Stimulated activated CD8-positive, alpha-beta memory T cell treated with anti-CD3 and anti-CD28 coated beads, Interleukin-15, amount 100 ng/mL, for 4 hours (primary cell): ENCODE measurements around the gene JPT2.

Experiments used
- DNase-seq, 2 donors: peaks; one replicate each; pipeline ENCODE4 v3.0.0-alpha.2; 2020; ENCODE audit warnings: low read depth in 2 of 2

Gene JPT2, protein sequence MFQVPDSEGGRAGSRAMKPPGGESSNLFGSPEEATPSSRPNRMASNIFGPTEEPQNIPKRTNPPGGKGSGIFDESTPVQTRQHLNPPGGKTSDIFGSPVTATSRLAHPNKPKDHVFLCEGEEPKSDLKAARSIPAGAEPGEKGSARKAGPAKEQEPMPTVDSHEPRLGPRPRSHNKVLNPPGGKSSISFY

DNA sequence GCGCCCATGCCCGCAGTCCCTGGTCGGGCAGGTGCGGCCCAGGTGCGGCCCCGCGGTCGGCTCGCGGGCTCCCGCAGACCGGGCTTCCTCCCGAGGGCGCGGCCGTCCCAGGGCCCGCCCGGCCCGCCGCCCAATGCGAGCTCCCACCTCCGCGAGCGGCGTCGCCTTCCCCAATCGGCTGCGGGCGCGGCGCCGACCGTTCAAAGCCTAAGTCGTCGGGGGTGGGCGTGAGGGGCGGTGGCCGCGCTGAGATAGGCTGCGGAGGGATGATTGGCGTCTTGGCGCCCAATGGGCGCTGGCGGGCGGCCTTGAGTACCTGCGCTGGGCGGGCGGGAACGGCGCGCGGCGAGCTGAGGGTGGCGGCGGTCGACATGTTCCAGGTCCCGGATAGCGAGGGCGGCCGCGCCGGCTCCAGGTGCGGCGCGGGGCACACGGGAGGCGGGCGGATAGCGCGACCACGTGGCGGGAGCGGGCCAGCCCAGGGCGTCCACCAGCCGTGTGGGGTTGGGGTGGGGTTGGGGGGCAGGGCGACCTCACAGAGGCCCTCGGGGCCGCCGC is at the start of gene JPT2:
TSS of gene JPT2 (plus strand) at position 338 of the 558 bp plus-strand sequence. CDS start at position 372, 34 bp downstream.
- peak; percentile 90 to 92 for DNase-seq

DNA sequence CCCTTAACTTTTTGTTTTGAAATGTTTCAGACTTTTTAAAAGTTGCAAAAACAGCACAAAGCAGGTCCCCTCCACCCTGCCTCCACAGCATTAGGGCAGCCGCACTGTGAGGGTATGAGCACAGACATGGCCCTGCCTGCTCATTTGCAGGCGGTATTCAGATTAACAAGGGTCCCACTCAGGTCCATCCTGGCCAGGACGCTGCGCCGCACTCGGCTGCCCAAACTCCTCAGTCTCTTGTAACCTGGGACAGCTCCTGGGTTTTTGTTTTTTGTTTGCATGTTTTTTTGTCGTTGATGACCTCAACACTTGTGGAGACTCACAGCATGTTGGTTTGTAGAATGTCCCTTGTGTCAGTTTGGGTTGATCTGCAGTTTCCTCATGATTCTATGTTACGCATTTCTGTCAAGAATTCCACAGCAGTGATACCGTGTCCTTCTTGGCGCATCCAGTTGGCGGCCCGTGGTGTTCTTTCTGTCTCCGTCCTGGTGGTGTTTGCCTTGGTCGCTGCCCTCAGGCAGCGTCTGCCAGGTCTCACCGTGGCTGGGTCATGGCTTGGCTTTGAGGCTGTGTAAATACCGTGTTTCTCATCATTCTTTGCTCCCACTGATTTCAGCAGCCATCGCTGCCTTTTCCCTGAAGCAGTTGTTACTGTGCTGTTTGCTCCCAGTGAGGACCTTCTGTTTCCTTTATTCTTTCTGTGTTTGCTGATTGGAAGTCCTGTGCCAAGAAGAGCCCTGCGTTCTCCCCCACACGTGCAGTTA is 47.4 kb upstream of the JPT2 start:
- no peak for DNase-seq

DNA sequence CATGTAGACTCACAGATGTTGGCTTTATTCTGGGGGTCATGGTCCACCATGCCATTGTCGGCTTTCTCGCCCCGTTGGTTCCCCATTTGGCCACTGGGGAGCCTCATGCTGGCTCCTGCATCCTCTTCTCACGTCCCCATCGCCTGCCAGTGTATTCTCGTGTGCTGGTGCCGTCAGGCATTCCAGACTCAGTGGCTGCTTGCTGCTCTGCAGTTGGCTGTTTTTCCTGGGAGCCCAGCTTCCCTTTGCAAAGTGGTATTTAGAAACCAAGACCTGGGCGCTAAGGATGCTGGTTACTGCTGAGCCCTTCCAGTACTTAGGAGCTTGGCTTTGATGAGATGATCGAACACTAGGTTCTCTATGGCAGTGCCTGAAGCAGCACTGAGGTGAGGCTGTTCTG is 46.8 kb upstream of the JPT2 start:
- DNase-seq, result no peak

DNA sequence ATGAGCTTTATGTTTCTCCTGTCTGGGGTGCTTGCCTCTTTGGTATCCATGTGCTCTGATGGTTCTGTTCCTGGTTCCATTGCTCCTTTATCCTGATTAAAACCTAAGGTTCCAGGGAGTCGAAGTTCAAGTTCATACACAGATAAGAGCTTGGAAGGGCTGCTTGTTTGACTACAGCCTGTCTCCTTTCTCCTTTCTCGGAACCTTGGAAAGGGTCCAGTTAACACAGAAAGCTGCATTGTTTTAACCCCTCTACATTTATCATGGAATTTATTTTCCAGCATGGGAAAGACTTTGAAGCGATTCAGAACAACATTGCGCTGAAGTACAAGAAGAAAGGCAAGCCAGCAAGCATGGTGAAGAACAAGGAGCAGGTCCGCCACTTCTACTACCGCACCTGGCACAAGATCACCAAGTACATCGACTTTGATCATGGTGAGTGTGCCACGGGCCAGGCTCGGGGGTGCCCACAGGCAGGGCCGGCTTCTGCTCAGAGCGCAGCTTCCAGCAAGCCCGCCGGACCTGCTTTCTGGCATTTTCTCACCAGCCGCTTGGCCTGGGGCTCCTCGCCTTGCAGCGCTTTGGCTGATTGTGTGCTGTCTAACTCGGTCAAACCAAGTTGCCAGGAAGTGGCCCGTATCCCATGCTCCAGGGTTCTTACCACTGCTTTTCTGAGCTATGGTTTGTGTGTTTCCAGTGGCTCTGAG is 46.0 kb upstream of the JPT2 start:
- DNase-seq, result no peak

DNA sequence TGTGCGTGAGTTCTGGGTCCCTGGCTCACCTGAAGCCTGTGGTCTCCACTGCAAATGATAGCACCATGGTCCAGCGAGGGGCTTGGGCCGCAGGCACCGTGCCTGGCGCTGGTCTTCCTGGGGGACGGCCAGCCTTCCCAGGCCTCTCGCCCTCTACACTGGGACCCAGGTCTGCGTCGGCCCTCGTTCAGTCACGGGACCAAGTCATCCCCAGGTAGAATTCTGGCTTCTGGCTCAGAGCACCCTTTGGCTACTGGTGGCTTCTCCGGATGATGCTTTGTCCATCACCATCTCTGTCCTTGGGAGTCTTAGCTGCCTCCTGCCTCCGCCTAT is 45.5 kb upstream of the JPT2 start:
- no peak for DNase-seq

DNA sequence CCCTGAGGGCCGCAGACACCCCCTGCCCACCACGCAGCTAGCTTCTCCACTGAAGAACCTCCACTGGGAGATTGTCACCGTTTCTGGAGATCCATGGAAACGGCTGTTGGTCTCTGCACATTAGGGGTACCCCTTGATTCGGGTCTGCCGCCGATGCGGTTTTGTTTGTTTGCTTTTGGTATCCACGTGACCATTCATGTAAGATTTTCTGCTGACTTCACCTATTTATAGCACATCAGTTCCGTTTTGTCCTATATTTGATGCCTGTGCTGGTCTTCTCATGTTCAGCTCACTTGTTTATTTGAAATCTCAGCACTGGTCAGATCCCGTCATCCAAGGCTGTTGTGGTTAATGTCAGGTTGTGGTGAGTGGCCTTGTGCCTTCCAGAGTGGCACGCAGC is 44.8 kb upstream of the JPT2 start:
- no peak for DNase-seq

DNA sequence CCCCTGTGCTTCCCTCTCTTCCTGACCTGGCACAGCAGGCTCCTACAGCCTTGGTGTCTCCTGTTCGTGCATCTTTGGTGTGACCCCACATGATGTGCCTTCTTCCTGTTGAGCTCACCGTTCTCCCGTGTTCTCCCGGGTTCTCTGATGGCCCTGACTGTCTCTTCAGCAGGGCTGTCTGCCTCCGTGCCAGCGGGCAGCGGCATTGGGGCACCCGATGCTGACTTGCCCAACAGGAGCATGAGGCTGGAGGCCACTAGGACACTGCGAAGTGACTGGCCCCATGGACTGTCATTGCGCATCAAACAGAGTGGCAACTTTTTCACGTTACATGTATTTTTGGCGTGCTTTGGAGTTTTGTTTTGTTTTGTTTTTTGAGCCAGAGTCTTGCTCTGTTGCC is 43.5 kb upstream of the JPT2 start:
- no peak for DNase-seq

DNA sequence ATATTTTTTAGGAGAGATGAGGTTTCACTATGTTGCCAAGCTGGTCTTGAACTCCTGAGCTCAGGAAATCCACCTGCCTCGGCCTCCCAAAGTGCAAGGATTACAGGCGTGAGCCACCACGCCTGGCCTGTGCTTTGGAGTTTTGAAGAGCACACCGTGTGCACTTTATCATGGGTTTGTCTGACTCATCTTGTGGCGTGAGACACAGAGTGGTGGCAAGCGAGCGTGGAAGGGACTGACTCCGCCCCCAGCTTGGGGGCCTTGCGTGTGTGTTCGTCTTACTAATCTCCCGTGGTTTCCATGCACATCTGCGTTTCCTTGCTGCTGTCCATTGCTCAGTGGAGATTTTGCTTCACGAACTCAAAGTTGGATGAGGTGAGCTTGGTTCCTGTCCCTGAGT is 43.0 kb upstream of the JPT2 start:
- no peak for DNase-seq

DNA sequence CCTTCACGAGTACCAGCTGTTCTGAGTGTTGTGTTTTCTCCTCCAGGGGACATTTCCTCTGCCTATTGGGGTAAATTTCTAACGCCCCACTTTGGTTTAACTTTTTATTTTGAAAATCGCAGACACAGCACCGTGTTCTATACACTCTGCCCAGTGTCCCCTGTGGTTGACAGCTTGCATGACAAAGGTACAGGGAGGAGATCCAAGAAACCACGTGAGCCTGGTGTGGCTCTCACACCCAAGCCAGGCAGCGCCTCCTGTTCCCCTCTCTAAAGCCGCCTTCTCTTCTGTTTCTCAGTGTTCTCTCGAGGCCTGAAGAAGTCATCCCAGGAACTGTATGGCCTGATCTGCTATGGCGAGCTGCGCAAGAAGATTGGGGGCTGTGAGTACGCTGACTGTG is 40.6 kb upstream of the JPT2 start:
- no peak for DNase-seq

DNA sequence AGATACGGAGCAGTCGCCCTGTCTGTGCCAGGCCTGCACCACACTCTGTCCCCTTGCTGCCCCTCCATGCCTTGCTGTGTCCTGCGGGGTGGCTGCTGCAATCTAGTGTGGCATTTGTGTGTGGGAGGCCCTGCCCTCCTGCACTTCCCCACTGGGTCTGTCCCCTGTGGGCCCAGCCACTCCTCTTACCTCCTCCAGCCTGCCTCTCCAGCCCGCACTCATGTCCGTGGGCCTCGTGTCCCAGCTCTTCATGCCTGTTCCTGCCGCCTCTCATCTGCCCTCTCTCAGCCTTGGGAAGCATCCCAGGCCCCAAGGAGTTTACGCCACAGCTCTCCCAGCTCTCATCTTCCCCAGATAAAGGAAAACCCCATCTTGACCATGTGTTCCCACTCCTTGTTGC is 39.3 kb upstream of the JPT2 start:
- DNase-seq, result no peak

DNA sequence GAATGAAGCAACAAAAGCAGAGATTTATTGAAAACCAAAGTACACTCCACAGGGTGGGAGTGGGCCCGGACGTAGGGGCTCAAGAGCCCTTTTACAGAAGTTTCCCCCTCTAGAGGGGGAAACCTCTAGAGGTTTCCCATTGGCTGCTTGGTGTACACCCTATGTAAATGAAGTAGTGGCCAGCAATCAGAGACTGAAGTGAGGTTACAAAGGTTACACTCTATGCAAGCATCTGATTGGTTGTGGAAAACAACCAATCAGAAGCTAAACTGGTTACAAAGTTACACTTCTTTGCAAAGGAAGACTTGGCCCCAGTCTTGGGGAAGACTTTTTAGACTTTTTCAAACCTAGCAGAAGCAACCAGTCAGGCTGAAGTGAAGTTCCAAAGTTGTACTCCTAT is 38.8 kb upstream of the JPT2 start:
- no peak for DNase-seq

DNA sequence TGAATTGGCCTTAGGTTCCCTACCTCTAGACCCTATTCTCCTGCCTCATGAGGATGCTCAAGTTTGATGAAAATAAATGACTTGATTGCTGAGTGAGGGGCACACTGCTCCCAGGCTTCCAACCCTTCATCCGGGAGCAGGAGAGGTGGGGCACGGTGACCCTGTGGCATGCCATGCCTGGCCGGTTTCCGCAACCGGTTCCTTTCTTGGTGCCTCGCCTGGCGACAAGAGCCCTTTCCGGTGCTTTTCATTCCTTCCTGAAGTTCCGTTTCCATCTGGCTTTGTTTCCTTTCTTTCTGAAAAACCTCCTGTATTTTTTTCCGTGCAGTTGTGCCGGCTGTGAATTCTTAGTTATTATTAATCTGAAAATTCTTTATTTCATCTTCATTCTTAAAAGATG is 38.2 kb upstream of the JPT2 start:
- no peak for DNase-seq

DNA sequence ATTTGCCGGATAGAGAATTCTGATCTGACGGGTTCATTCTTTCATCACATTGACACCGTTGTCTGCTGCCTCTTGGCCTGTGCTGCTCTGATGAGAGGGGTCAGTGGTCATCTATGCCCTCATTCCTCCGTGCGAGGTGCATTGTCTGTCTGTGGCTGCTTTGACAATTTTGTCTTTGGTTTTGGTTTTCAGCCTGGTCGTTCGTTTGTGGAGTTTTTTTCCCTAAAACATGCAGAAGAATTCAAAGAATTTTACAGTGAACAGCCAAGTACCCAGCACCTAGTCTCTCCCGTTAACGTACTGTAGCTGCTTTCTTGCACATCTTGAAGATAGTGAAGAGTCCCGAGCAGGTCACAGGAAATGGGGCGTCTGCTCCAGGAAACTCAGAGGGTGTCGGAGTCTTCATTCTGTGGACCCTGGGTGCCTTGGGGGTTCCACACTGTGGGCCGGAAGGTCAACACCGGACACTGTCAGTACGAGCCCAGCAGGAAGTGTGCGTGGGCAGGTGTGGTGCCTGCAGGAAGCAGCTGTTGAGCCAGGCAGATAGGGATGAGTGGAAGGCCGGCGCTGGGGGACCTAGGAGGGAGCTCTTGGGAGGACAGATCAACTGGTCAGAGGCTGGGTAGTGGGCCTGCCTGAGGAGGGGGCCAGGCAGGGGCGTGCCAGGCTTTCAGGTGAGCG is 37.7 kb upstream of the JPT2 start:
- DNase-seq, result no peak

DNA sequence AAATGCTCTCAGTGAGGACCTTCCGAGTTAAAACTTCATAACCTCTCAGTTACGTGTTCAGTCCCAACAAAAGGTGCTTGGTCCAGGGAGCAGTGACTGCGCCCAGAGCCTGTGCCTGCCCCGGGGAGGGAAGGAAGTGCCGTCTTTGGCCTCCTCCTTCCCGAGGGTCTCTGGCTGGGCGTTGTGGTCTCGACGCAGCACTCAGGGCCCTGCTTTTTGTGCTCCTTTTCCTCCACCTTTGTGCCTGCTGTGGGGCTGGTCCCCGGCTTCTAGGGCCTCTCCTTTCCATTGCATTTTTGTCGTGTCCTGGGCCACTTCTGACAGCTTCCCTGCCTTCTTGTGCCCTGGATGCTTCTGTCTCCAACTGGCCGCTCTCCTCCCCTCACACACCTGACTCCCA is 36.8 kb upstream of the JPT2 start:
- no peak for DNase-seq

DNA sequence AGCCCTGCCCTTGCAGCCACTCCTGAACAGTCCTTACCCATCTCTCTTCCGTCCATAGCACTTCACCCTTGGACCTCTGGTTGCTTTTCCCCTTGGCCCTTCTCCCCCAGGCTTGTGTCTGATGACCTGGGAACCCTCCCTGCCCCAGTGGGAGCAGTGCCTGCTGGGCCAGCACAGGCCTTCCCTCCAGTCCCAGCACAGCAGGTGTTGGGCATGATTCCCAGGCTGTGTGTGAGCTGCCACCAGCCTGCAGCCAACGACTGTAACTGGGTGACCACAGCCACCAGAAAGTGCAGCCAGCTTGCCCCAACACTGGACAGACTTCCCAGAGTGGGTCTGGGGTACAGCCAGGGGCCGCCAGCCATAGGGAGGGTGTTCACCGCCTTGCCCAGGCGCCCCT is 35.9 kb upstream of the JPT2 start:
- no peak for DNase-seq

DNA sequence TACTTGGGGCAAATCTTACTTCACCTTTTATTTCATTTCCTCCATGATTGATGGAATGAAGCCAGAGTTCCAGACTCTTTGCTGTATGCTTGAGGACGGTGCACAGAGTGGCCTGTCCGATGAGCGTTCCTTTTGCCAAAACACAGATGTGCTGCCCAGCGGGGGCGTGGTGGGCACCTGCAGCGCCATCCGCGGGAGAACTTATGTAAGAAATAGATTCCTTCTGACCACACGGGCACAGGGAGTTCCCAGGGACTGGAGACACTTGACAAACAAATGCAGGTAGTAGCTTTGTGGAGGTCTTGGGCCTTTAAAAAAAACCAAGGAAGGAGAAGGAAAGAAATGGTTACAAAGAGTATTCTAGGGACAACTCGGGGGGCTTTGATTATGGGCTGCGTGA is 35.3 kb upstream of the JPT2 start:
- no peak for DNase-seq

DNA sequence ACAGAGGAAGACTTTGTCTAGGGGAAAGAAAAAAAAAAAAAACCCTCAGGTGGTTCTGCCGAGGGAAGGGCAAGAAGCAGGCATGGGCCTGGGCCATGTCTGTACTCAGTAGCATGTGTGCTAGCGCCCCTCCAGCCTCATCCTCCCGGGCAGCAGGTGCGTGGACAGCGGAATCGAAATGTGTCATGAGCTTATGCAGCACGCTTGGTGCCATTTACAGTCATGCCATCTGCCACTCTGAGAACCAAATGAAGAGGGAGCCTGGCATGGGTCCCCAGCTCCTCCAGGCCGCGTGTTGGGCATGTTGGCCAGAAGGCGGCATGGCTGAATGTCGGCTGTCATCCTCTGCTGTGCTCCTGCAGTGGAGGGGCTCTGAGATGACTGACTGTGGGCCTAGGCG is 34.6 kb upstream of the JPT2 start:
- no peak for DNase-seq

DNA sequence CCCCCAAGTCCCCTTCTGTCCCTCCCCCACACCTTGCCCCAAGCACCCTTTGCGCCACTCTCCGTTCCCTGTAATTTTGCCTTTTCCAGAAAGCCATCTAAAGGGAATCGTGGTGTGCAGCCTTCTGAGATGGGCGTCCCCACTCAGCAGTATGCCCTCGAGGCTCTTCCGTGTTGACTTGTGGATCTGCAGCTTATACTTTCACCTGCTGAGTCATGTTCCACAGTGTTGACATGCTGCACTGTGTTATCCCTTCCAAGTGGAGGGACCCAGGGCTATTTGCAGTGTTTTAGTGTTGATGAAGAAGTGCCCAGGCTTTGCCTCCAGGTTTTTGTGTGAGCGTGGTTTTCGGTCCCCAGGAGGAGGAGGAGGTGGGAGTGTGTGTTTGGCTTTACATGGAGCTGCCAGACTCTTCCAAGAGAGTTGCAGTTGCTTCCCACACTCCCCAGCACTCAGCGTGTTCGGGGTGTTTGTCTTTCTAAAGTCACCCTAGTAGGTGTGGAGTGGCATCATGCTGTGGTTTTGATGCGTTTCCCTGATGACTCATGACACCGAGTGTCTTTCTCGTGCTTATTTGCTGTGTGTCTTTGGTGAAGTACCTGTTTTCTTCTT is 32.1 kb upstream of the JPT2 start:
- peak; percentile 20 to 32 for DNase-seq

DNA sequence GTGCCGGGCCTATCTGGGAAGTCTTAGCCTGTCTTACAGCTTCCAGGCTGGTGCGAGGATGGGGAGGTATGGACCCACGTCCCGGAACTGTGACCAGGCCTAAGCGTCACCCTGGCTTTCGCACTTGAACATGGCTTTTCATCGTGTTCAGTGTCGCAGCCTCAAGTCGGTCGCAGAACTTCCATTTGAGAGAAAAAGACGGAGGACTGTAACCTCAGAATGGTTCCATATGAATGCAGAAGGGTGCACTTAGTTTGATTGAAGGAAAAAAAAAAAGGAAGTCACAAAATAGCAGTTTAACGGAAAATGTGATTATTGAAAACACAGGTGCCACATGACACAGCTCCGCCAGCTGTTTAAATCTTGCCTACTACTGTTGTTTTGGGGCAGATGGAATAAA is 30.2 kb upstream of the JPT2 start:
- DNase-seq, result no peak

DNA sequence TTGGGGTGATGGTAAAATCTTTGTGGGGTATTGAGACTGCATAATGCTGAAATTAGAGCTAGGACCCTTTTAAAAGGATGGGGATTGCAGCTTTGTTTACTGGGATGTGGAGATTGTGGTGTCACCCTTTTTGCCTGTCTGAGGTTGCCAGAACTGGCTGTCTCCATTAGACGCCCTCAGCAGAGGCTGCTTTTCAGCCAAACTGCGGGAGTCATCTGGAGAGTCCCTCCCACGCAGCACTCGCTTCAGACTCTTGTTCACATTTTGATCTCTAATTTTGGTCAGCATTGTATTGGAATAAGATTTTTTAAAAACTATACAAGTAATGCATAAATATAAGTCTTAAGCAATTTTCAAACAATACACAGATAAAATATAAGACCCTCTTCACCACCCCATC is 27.9 kb upstream of the JPT2 start:
- no peak for DNase-seq

DNA sequence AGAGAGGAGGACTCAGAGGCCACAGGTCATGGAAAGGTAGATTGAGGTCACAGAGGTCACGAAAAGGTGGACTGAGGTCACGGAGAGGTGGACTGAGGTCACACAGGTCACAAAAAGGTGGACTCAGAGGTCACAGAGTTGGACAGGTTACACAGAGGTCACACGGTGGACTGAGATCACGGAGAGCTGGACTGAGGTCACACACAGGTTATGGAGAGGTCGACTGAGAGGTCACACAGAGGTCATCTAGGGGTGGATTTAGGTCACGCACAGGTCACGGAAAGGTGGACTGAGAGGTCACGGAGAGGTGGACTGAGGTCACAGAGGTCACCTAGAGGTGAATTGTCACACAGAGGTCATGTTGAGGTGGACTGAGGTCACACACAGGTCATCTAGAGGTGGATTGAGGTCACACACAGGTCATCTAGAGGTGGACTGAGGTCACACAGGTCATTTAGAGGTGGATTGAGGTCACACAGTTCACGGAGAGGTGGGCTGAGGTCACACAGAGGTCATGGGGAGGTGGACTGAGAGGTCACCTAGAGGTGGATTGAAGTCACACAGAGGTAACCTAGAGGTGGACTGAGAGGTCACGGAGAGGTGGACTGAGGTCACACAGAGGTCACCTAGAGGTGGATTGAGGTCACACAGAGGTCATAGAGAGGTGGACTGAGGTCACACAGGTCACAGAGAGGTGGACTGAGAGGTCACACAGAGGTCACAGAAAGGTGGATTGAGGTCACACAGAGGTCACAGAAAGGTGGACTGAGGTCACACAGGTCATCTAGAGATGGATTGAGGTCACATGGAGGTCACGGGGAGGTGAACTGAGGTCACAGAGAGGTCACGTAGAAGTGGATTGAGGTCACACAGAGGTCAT is 26.7 kb upstream of the JPT2 start:
- DNase-seq, result no peak
